ENCODE results near the gene ANKRD30BL.
"Not testable (repeated sequence)": the region's sequence is repeated elsewhere in the genome, so short reads cannot be mapped to it uniquely, and the experiment has no call there.

The ANKRD30BL gene

GRCh38 chr2:132161161-132162124, at the start of gene ANKRD30BL:
ANKRD30BL (minus strand) TSS chr2:132161952; CDS start chr2:132161705, 247 bp downstream.
- DNase-seq: not testable (repeated sequence)

- DNase-seq: not testable (repeated sequence)
These were observed 41.1 kb upstream of the ANKRD30BL start for GRCh38 chr2:132202866-132203265.

GRCh38 chr2:132192854-132193253, 31.1 kb upstream of the ANKRD30BL start:
- DNase-seq: not testable (repeated sequence)

GRCh38 chr2:132167100-132167499, 5.3 kb upstream of the ANKRD30BL start:
- DNase-seq: not testable (repeated sequence)

DNA sequence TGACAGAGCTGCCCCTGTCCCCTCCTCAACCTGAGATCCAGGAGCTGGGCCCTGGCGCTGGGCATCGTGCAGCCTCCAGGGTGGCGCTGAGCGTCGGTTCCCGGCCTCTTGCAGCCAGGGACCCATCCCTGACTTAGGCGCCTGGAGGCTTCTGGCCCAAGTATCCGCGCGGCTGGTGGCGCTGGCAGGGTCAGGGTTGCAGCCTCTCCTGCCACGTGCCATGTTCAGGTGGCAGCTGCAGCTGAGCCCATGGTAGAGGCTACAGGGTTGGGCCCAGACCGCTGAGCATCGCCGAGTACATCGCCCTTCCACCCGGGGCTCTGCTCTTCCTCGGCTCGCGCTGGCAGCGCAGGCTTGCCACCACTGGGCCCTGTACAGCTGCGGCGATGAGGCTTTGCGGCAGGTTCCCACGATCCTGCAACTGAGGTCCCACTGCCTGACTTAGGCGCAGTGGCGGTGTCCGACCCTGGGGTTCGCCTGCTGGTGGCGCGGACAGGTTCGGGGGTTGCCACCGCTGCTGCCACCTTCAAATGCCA, 441 bp upstream of the ANKRD30BL start:
- DNase-seq: not testable (repeated sequence)

DNA sequence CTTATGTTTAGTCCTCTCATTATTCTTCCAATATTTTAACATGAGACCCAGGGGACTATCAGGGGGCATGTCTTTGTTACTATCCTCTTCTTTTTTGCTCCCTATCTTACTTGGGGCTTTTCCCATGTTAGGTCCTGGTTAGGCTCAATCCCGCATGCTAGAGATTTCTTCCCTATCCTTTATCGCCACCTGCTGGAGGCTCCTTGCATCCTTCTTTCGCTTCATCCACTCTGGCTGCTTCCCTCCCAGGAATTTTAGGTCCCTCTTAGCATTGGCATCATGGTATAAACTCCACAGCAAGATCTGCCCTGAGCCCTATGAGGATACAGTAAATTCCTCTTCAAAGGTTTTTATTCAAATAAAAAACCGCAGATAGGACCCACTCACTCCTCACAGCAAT, 15.0 kb downstream of the ANKRD30BL start:
- not testable (repeated sequence) for DNase-seq
